Mesenchymal stem cell (in vitro differentiated cells and primary cell): ENCODE data around the gene PRCD.

Experiments used
- DNase-seq: peaks from one replicate; pipeline ENCODE4 v3.0.0-alpha.2; 2013
- H2AFZ ChIP-seq: one replicate; pipeline ENCODE4 v1.6.1; 2013; ENCODE audit warnings: low read depth, mild to moderate bottlenecking, control low read depth, inconsistent platforms, low read length, moderate library complexity
- H2AK5ac ChIP-seq: 2 replicates; pipeline ENCODE4 v1.6.1; 2013; ENCODE audit warnings: low read length, moderate library complexity, mild to moderate bottlenecking, inconsistent platforms; ENCODE audit not compliant: severe bottlenecking
- H2BK120ac ChIP-seq: one replicate; pipeline ENCODE4 v1.6.1; 2013; ENCODE audit warnings: low read depth, mild to moderate bottlenecking, inconsistent platforms, low read length, moderate library complexity
- H2BK12ac ChIP-seq, 2 experiments: one replicate each; pipeline ENCODE4 v1.6.1; 2013; ENCODE audit warnings: inconsistent platforms in 2 of 2, low read length in 2 of 2, mild to moderate bottlenecking in 2 of 2, moderate library complexity in 2 of 2, control low read depth in 1 of 2
- H2BK15ac ChIP-seq: one replicate; pipeline ENCODE4 v1.6.1; 2013; ENCODE audit warnings: mild to moderate bottlenecking, low read depth, inconsistent platforms; ENCODE audit not compliant: poor library complexity, severe bottlenecking
- H2BK5ac ChIP-seq: 2 replicates; pipeline ENCODE4 v1.6.1; 2013; ENCODE audit warnings: low read depth, mild to moderate bottlenecking, low read length, control low read depth, inconsistent platforms; ENCODE audit not compliant: poor library complexity, severe bottlenecking
- H3K14ac ChIP-seq, 2 experiments: one replicate each; pipeline ENCODE4 v1.6.1; 2013; ENCODE audit warnings: inconsistent platforms in 2 of 2, low read length in 2 of 2, control low read depth in 1 of 2, mild to moderate bottlenecking in 1 of 2, moderate library complexity in 1 of 2
- H3K18ac ChIP-seq, 2 experiments: one replicate each; pipeline ENCODE4 v1.6.1; 2013; ENCODE audit warnings: inconsistent platforms in 2 of 2, low read length in 2 of 2, control low read depth in 1 of 2, low read depth in 1 of 2, mild to moderate bottlenecking in 1 of 2
- H3K23ac ChIP-seq, 2 experiments: one replicate each; pipeline ENCODE4 v1.6.1; 2013; ENCODE audit warnings: inconsistent platforms in 2 of 2, low read length in 2 of 2, mild to moderate bottlenecking in 2 of 2, moderate library complexity in 2 of 2, control low read depth in 1 of 2
- H3K27ac ChIP-seq: 2 replicates; pipeline ENCODE4 v1.5.1; 2013; ENCODE audit warnings: mild to moderate bottlenecking, moderate library complexity, low read length, control low read depth, inconsistent platforms; ENCODE audit not compliant: poor library complexity, severe bottlenecking
- H3K27me3 ChIP-seq, 2 experiments: 2 replicates each; pipeline versions ENCODE4 v1.6.1 to v1.7.0; 2013; ENCODE audit warnings: low read length in 2 of 2, mild to moderate bottlenecking in 2 of 2, moderate library complexity in 2 of 2, control low read depth in 1 of 2, inconsistent platforms in 1 of 2; ENCODE audit not compliant: control insufficient read depth in 1 of 2, insufficient read depth in 1 of 2
- H3K36me3 ChIP-seq, 2 experiments: 2 replicates each; pipeline versions ENCODE4 v1.6.1 to v1.7.0; 2013; ENCODE audit warnings: low read length in 2 of 2, control low read depth in 1 of 2, inconsistent platforms in 1 of 2, low read depth in 1 of 2, mild to moderate bottlenecking in 1 of 2; ENCODE audit not compliant: insufficient read depth in 2 of 2, control insufficient read depth in 1 of 2
- H3K4ac ChIP-seq, 2 experiments: one replicate each; pipeline ENCODE4 v1.6.1; 2013; ENCODE audit warnings: inconsistent platforms in 2 of 2, low read length in 2 of 2, mild to moderate bottlenecking in 2 of 2, moderate library complexity in 2 of 2, control low read depth in 1 of 2, low read depth in 1 of 2
- H3K4me1 ChIP-seq: 2 replicates; pipeline ENCODE4 v1.6.1; 2013; ENCODE audit warnings: low read depth, low read length, control low read depth; ENCODE audit not compliant: control insufficient read depth, insufficient read depth
- H3K4me2 ChIP-seq: 2 replicates; pipeline ENCODE4 v1.6.1; 2013; ENCODE audit warnings: low read length, mild to moderate bottlenecking, inconsistent platforms; ENCODE audit not compliant: poor library complexity, severe bottlenecking
- H3K4me3 ChIP-seq, 2 experiments: 2 replicates each; pipeline versions ENCODE4 v1.5.1 to v1.7.0; 2013; ENCODE audit warnings: low read length in 2 of 2, mild to moderate bottlenecking in 2 of 2, control low read depth in 1 of 2, low read depth in 1 of 2; ENCODE audit not compliant: insufficient read depth in 1 of 2
- H3K79me1 ChIP-seq: replicated peaks from 2 replicates; pipeline ENCODE4 v1.6.1; 2013; ENCODE audit warnings: mild to moderate bottlenecking, control low read depth, low read length, inconsistent platforms; ENCODE audit not compliant: poor library complexity, severe bottlenecking
- H3K9ac ChIP-seq: 2 replicates; pipeline ENCODE4 v1.7.0; 2013; ENCODE audit warnings: mild to moderate bottlenecking, low read length, moderate library complexity
- H3K9me3 ChIP-seq: 2 replicates; pipeline ENCODE4 v1.7.0; 2013; ENCODE audit warnings: mild to moderate bottlenecking, low read length; ENCODE audit not compliant: control insufficient read depth
- H4K8ac ChIP-seq: one replicate; pipeline ENCODE4 v1.6.1; 2013; ENCODE audit warnings: inconsistent platforms, mild to moderate bottlenecking, low read length, moderate library complexity
- H4K91ac ChIP-seq: one replicate; pipeline ENCODE4 v1.6.1; 2013; ENCODE audit warnings: mild to moderate bottlenecking, low read length, inconsistent platforms
- WGBS: methylation state at CpG from one replicate; pipeline ENCODE4 v1.1.7; 2013; ENCODE audit warnings: mixed read lengths; 5-methylcytosine and 5-hydroxymethylcytosine counted together

PRCD gene

GRCh38 chr17:76536511-76537287, 3.1 kb upstream of the PRCD start:
- Histone ChIP-seq H3K36me3 (peaks cover 0 to 22% of the 10 kb centered on the region in 2 experiments), H2BK12ac (peak overlapping the region; percentile 0 to 96), H3K4me1 (peaks cover 32% of the 10 kb centered on the region), H3K9me3 (no peaks in the 10 kb centered on the region), H3K27ac (no peak overlapping the region), H3K4me2 (peak overlapping the region; percentile 70), H3K9ac (peak overlapping the region; percentile 83), H4K8ac (peak overlapping the region; percentile 85), H2BK120ac (peak overlapping the region; percentile 88), H2AFZ (no peak overlapping the region), H2AK5ac (no peak overlapping the region), H3K27me3 (no peaks in the 10 kb centered on the region), H3K4ac (peak overlapping the region; percentile 56 to 58), H3K23ac (peak overlapping the region; percentile 45 to 94), H4K91ac (peak overlapping the region; percentile 94), H3K4me3 (peak overlapping the region; percentile 61 to 76), H3K14ac (peak overlapping the region in 1 of 2 experiments; percentile 96), H2BK5ac (no peak overlapping the region), H3K18ac (peak overlapping the region; percentile 94 to 100), H2BK15ac (peak overlapping the region; percentile 80), H3K79me1 (no peaks in the 10 kb centered on the region)
- DNase-seq = no peak
- 37% methylated on average over 22 of the region's 25 CpGs for whole genome bisulfite sequencing

DNA sequence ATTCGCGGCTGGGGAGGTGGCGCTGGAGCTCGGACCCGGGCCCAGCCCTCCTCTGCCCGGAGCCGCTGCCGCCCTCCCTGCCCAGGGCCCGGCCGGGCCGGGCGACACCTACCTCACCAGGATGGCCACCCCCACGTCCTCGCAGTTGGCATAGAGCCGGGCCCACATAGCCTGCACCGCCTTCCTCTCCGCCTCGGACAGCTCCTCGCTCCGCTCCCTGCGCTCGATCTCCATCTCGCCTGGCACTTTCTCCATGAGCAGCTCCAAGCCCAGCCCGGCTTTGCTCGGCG, 2.6 kb upstream of the PRCD start:
- Histone ChIP-seq H3K36me3 (peaks cover 0 to 18% of the 10 kb centered on the region in 2 experiments), H3K4me2 (peak overlapping the region; percentile 70), H3K23ac (peak overlapping the region; percentile 45 to 94), H3K27me3 (no peaks in the 10 kb centered on the region), H3K79me1 (no peaks in the 10 kb centered on the region), H2BK12ac (peak overlapping the region in 1 of 2 experiments; percentile 96), H4K8ac (peak overlapping the region; percentile 85), H2AFZ (no peak overlapping the region), H2BK5ac (no peak overlapping the region), H3K9ac (peak overlapping the region; percentile 83), H2BK120ac (peak overlapping the region; percentile 88), H3K14ac (peak overlapping the region; percentile 19 to 91), H3K9me3 (no peaks in the 10 kb centered on the region), H3K4me3 (peak overlapping the region; percentile 61 to 76), H3K4ac (peak overlapping the region; percentile 52 to 58), H3K18ac (peak overlapping the region; percentile 94 to 100), H3K27ac (no peak overlapping the region), H4K91ac (peak overlapping the region; percentile 94), H2BK15ac (peak overlapping the region; percentile 80), H3K4me1 (peaks cover 32% of the 10 kb centered on the region), H2AK5ac (no peak overlapping the region)
- no peak for DNase-seq
- 4% methylated on average over 19 of the region's 26 CpGs for WGBS

- H3K4me1 ChIP-seq = peaks cover 32% of the 10 kb centered on the region
- peak within 1 kb of the TSS; percentile 97 for H4K91ac ChIP-seq
- peak within 1 kb of the TSS; percentile 88 for H3K4me2 ChIP-seq
- H3K4ac ChIP-seq = peak within 1 kb of the TSS; percentile 95 to 97
- H3K27ac ChIP-seq = no peak within 1 kb of the TSS
- peak within 1 kb of the TSS; percentile 83 for H3K9ac ChIP-seq
- H2AFZ ChIP-seq = no peak within 1 kb of the TSS
- peak within 1 kb of the TSS; percentile 2 to 96 for H2BK12ac ChIP-seq
- peak within 1 kb of the TSS; percentile 51 for H2AK5ac ChIP-seq
- peaks cover 2 to 18% of the 10 kb centered on the region in 2 experiments for H3K36me3 ChIP-seq
- H3K23ac ChIP-seq = peak within 1 kb of the TSS; percentile 45 to 94
- H2BK15ac ChIP-seq = peak within 1 kb of the TSS; percentile 97
- H3K27me3 ChIP-seq = peaks cover 0 to 3% of the 10 kb centered on the region in 2 experiments
- H2BK120ac ChIP-seq = peak within 1 kb of the TSS; percentile 99
- no peaks in the 10 kb centered on the region for H3K9me3 ChIP-seq
- H3K14ac ChIP-seq = peak within 1 kb of the TSS; percentile 19 to 99
- H2BK5ac ChIP-seq = no peak within 1 kb of the TSS
- peak within 1 kb of the TSS; percentile 92 for H4K8ac ChIP-seq
- 1% methylated on average over 58 of the region's 95 CpGs for WGBS
- DNase-seq = peak; percentile 80
- no peaks in the 10 kb centered on the region for H3K79me1 ChIP-seq
- peak within 1 kb of the TSS; percentile 95 to 100 for H3K18ac ChIP-seq
- peak within 1 kb of the TSS; percentile 61 to 76 for H3K4me3 ChIP-seq
These were observed 2.1 kb upstream of the PRCD start, which contains the start of gene CYGB for GRCh38 chr17:76537578-76538280. Gene CYGB, minus strand, starts transcription at chr17:76537709. Its CDS starts 167 bp downstream, at chr17:76537542.
